Effector memory CD4-positive, alpha-beta T cell (primary cell): Measurements from ENCODE around the gene HES4.
"Not testable (repeated sequence)": the region's sequence is repeated elsewhere in the genome, so short reads cannot be mapped to it uniquely, and the experiment has no call there.

Experiments used
- DNase-seq, 3 donors: peaks; one replicate each; pipeline ENCODE4 v3.0.0-alpha.2; 2020
- H3K27ac ChIP-seq: 2 replicates; pipeline ENCODE4 v1.7.0; 2013; ENCODE audit warnings: mild to moderate bottlenecking, low read length, moderate library complexity; ENCODE audit not compliant: insufficient read depth, poor library complexity, severe bottlenecking
- H3K27me3 ChIP-seq: replicated peaks from 2 replicates; pipeline ENCODE4 v1.7.0; 2013; ENCODE audit warnings: mild to moderate bottlenecking, low read length; ENCODE audit not compliant: insufficient read depth, control insufficient read depth, poor library complexity, severe bottlenecking
- H3K36me3 ChIP-seq: 2 replicates; pipeline ENCODE4 v1.7.0; 2013; ENCODE audit warnings: mild to moderate bottlenecking, low read length, moderate library complexity; ENCODE audit not compliant: control insufficient read depth, insufficient read depth
- H3K4me1 ChIP-seq: 2 replicates; pipeline ENCODE4 v1.7.0; 2013; ENCODE audit warnings: low read length, mild to moderate bottlenecking; ENCODE audit not compliant: control insufficient read depth, insufficient read depth, poor library complexity, severe bottlenecking
- H3K4me3 ChIP-seq: 2 replicates; pipeline ENCODE4 v1.7.0; 2013; ENCODE audit warnings: low read length, low read depth, mild to moderate bottlenecking; ENCODE audit not compliant: insufficient read depth, poor library complexity, severe bottlenecking
- H3K9me3 ChIP-seq: 2 replicates; pipeline ENCODE4 v1.7.0; 2013; ENCODE audit warnings: mild to moderate bottlenecking, low read length, moderate library complexity; ENCODE audit not compliant: control insufficient read depth

The HES4 gene

DNA sequence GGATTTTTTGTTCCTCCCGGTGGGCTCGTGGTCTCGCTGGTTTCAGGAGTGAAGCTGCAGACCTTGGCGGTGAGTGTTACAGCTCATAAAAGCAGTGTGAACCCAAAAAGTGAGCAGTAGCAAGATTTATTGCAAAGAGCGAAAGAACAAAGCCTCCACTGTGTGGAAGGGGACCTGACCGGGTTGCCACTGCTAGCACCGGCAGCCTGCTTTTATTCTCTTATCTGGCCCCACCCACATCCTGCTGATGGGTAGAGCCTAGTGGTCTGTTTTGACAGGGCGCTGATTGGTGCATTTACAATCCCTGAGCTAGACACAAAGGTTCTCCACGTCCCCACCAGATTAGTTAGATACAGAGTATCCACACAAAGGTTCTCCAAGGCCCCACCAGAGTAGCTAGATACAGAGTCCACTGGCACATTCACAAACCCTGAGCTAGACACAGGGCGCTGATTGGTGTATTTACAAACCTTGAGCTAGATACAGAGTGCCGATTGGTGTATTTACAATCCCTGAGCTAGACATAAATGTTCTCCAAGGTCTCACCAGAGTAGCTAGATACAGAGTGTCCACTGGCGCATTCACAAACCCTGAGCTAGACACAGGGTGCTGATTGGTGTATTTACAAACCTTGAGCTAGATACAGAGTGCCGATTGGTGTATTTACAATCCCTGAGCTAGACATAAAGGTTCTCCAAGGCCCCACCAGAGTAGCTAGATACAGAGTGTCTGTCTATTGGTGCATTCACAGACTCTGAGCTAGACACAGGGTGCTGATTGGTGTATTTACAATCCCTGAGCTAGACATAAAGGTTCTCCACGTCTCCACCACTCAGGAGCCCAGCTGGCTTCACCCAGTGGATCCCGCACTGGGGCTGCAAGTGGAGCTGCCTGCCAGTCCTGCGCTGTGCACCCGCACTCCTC, 17.8 kb upstream of the HES4 start:
- H3K36me3 ChIP-seq, H3K27ac ChIP-seq, H3K27me3 ChIP-seq, DNase-seq, H3K4me3 ChIP-seq, H3K9me3 ChIP-seq: not testable (repeated sequence)
- peaks cover 33% of the 10 kb centered on the region for H3K4me1 ChIP-seq

DNA sequence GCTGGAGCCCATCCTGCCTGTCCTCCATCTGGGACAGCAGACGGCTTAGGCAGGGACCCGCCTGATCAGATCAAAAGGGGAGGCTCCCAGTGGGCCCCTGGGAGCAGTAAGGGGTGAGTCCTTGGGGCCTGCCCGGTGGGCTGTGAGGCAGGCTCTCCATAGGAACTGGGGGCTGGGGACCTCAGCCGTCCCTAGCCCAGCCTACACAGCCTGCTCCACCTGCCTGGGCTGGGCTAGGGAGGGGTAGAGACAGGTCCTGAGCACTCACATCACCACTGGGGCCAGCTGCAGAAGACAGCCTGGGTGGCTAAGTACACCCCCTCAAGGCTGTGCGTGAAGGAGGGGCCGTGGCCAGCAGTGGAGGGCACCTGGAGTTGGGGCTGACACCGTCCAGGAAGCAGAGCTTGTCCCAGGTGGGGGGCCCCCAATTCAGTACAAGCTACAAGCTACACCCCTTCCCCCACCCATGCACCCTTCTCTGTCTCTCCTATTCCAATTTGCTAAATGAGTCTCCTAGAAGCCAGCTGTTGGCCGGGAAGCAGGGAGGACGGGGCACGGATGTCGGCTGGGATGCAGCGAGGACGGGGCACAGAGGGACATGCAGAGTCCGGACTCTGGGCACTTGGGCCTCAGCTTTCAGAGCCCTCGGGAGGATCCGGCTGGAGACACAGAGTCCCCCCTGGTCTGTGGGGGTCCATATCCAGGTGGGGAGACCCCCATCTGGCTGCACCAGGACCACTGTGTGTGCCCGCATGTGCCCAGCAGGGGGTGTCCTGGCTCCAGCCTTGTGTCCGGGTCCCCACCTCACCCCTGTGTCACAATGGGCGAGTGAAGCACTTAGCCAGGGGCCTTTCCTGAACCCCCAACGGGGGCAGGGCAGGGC, 15.1 kb upstream of the HES4 start:
- no peaks in the 10 kb centered on the region for H3K36me3 ChIP-seq
- peaks cover 21% of the 10 kb centered on the region for H3K4me1 ChIP-seq
- no peak for DNase-seq
- no peaks in the 10 kb centered on the region for H3K27me3 ChIP-seq
- no peaks in the 10 kb centered on the region for H3K9me3 ChIP-seq
- peak overlapping the region; percentile 80 for H3K27ac ChIP-seq
- peak overlapping the region; percentile 86 for H3K4me3 ChIP-seq

DNA sequence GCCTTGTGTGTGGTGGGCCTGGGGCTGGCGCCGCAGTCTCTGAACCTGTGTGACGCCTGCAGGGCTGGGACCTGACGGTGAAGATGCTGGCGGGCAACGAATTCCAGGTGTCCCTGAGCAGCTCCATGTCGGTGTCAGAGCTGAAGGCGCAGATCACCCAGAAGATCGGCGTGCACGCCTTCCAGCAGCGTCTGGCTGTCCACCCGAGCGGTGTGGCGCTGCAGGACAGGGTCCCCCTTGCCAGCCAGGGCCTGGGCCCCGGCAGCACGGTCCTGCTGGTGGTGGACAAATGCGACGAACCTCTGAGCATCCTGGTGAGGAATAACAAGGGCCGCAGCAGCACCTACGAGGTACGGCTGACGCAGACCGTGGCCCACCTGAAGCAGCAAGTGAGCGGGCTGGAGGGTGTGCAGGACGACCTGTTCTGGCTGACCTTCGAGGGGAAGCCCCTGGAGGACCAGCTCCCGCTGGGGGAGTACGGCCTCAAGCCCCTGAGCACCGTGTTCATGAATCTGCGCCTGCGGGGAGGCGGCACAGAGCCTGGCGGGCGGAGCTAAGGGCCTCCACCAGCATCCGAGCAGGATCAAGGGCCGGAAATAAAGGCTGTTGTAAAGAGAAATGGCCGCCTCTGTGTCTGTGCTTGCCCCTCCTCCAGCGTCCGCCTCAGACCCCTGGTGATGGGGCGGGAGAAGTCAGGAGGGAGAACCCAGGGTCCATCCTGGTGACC, 14.2 kb upstream of the HES4 start:
- DNase-seq = no peak
- Histone ChIP-seq H3K36me3 (no peaks in the 10 kb centered on the region), H3K27me3 (no peaks in the 10 kb centered on the region), H3K4me3 (peak overlapping the region; percentile 86), H3K27ac (peak overlapping the region; percentile 80), H3K9me3 (no peaks in the 10 kb centered on the region), H3K4me1 (peaks cover 19% of the 10 kb centered on the region)

DNA sequence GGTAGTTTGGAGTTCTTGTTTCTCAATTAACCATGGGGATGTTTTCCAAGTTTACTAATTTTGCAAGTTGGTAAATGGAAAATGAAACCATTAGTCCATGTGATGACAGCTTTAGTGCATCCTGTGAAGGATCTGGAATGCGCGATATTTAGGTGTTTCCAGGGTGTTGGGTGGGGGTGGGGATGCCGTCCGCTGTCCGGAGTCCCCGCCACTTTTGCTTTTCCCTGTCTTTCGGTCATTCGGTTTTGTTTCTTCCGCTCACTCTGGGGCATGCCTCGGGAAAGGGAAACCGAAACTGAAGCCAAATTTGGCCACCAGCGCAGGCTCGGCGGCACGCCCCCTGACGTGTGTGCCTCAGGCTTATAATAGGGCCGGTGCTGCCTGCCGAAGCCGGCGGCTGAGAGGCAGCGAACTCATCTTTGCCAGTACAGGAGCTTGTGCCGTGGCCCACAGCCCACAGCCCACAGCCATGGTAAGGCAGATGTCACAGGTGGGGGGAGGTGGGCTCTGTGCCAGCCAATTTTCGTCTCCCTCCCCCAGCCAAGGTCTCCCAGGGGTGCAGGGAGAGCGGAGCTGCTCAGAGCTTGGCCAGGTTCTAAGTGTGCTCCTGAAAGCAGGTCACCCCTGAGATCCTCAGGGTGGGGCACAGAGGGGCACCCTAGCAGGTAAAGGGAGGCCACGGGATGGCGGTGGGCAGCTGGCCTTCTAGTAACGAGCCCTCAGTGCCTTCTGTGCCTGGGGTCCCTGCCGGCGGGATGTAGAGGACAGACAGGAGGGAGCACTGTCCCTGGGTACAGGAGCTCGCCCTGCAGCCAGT, 13.4 kb upstream of the HES4 start, which contains the start of gene ISG15:
ISG15 (plus strand) TSS at position 393 of the 817 bp plus-strand sequence; CDS start at position 470, 77 bp downstream.
- peak; percentile 79 to 85 (median 81) for DNase-seq

DNA sequence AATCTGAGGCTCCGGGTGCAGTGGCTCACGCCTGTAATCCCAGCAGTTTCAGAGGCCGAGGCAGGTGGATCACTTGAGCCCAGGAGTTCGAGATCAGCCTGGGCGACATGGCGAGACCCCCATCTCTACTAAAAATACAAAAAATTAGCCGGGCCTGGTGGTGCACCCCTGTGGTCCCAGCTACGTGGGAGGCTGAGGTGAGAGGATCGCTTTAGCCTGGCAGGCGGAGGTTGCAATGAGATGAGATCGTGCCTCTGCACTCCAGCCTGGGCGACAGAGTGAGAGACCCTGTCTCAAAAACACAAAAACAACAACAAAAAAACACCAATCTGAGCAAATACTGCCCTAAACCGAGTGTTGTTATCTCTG, 12.8 kb upstream of the HES4 start:
- not testable (repeated sequence) for H3K27me3 ChIP-seq, DNase-seq

More for the DNA sequence above, 13.4 kb upstream of the HES4 start, which contains the start of gene ISG15:
- Histone ChIP-seq H3K4me1 (peaks cover 17% of the 10 kb centered on the region), H3K36me3 (no peaks in the 10 kb centered on the region), H3K27ac (peak within 1 kb of the TSS; percentile 80), H3K27me3 (no peaks in the 10 kb centered on the region), H3K9me3 (no peaks in the 10 kb centered on the region), H3K4me3 (peak within 1 kb of the TSS; percentile 86)

DNA sequence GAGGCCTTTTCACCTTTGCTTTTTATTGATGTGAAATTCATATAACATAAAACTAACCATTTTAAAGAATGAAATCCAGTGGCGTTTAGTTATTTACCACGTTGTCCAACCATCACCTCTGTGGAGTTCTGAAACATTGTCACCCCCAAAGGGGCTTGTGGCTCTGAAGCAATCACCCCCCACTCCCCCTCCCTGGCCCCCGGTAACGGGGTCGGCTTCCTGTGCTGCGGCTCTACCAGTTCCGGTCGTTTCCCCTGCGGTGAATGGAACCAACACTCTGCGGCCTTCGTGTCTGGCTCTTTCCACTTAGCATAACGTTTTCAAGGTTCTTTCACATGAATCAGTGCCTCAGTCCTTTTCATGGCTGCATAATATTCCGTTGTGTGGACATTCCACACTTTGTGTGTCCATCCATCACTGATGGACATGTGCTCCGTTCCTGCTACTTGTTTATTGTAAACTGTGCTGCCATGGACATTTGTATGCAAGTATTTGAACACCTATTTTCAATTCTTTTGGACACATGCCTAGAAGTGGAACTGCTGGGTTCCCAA, 11.6 kb upstream of the HES4 start:
- no peaks in the 10 kb centered on the region for H3K9me3 ChIP-seq
- H3K36me3 ChIP-seq = no peaks in the 10 kb centered on the region
- H3K27me3 ChIP-seq = peaks cover under 1% of the 10 kb centered on the region
- H3K4me1 ChIP-seq = peaks cover 17% of the 10 kb centered on the region
- H3K27ac ChIP-seq = no peak overlapping the region
- DNase-seq = no peak
- H3K4me3 ChIP-seq = no peak overlapping the region

More for the DNA sequence above, 12.8 kb upstream of the HES4 start:
- Histone ChIP-seq H3K27ac (peak overlapping the region; percentile 80), H3K4me1 (peaks cover 17% of the 10 kb centered on the region), H3K4me3 (peak overlapping the region; percentile 86)
- not testable (repeated sequence) for H3K36me3 ChIP-seq, H3K9me3 ChIP-seq

DNA sequence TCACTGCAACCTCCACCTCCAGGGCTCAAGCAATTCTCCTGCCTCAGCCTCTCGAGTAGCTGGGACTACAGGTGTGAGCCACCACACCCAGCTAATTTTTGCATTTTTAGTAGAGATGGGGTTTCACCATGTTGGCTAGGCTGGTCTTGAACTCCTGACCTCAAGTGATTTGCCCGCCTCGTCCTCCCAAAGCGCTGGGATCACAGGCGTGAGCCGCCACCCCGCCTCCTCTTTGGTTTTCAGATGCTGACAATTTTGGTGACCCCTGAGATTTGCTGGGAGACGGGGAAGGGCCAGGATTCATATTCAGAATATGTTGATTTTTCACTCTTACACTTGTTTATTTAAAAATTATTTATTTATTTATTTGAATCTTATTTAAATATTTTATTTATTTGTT, 10.2 kb upstream of the HES4 start:
- not testable (repeated sequence) for H3K9me3 ChIP-seq, H3K36me3 ChIP-seq, H3K4me3 ChIP-seq, DNase-seq, H3K27ac ChIP-seq
- Histone ChIP-seq H3K4me1 (peaks cover 19% of the 10 kb centered on the region), H3K27me3 (peaks cover 14% of the 10 kb centered on the region)

DNA sequence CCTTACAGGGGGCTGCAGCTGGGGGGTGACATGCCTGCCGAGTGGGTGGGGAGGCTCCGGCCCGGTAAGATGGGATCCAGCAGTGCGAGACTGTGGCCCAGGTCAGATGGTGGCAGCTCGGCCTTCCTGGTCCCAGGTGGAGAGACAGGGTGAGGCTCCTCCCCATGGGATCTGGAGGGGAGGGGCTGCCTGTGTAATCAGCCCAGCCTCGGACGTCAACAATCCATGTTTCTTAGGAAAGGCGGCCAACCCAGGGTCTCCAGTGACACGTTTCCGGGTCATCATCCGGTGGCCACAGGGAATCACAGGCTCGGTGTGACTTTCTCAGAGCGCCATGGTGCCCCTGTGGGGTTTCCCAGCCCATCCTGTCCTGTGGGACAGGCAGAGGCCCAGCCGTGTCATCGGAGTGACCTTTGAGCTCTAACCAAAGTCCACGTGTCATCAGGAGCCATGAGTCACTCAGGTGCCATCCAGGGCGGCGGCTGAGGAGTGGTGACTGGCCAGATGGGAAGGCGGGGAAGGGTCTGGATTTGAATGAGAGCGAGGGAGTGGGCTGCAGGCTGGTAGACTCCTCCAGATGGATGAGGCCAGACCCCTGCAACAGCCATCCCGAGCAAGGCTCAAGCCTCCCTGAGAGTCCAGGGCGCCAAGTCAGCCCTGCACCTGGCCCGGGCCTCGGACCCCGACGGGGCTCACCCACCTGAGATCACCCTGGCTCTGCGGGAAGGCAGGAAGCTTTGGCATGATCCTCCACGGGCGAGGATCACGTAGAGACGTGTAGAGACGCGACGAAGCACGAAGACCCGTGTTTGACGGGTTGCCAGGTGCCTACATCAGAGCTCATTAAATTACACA, 6.6 kb upstream of the HES4 start:
- Histone ChIP-seq H3K36me3 (no peaks in the 10 kb centered on the region), H3K4me3 (no peak overlapping the region), H3K4me1 (peaks cover 16% of the 10 kb centered on the region), H3K27me3 (peaks cover 47% of the 10 kb centered on the region), H3K9me3 (no peaks in the 10 kb centered on the region), H3K27ac (no peak overlapping the region)
- DNase-seq = no peak
